H9 (cell line): Measurements from ENCODE around the gene MGAM2. TPM values are rescaled to one million over a fixed set of nuclear protein-coding genes. Genes with fewer than 3 reads are reported as not detected.

Experiments
- DNase-seq: peaks from one replicate; pipeline ENCODE4 v3.0.0-alpha.2; 2017
- H2AFZ ChIP-seq: one replicate; pipeline ENCODE4 v1.6.1; 2013; ENCODE audit warnings: mild to moderate bottlenecking, low read length, control low read depth, moderate library complexity
- H2AK5ac ChIP-seq: 2 replicates; pipeline ENCODE4 v1.6.1; 2013; ENCODE audit warnings: low read length, control low read depth, mixed read lengths; ENCODE audit not compliant: insufficient read length
- H2BK120ac ChIP-seq: one replicate; pipeline ENCODE4 v1.6.1; 2013; ENCODE audit warnings: low read depth, mild to moderate bottlenecking, low read length, control low read depth, inconsistent platforms; ENCODE audit not compliant: poor library complexity, severe bottlenecking
- H2BK12ac ChIP-seq: 2 replicates; pipeline ENCODE4 v1.6.1; 2013; ENCODE audit warnings: low read length, control low read depth, mixed read lengths, low read depth; ENCODE audit not compliant: insufficient read length
- H2BK15ac ChIP-seq: 2 replicates; pipeline ENCODE4 v1.6.1; 2013; ENCODE audit warnings: low read depth, low read length, control low read depth
- H2BK20ac ChIP-seq: one replicate; pipeline ENCODE4 v1.6.1; 2013; ENCODE audit warnings: low read depth, mild to moderate bottlenecking, low read length, control low read depth, inconsistent platforms; ENCODE audit not compliant: poor library complexity, severe bottlenecking
- H2BK5ac ChIP-seq: 2 replicates; pipeline ENCODE4 v1.6.1; 2013; ENCODE audit warnings: low read length, control low read depth, mixed read lengths; ENCODE audit not compliant: insufficient read length
- H3K14ac ChIP-seq: 2 replicates; pipeline ENCODE4 v1.6.1; 2013; ENCODE audit warnings: low read length, control low read depth; ENCODE audit not compliant: insufficient read depth
- H3K18ac ChIP-seq: 2 replicates; pipeline ENCODE4 v1.6.1; 2013; ENCODE audit warnings: low read depth, mild to moderate bottlenecking, mixed read lengths, low read length, control low read depth; ENCODE audit not compliant: insufficient read length
- H3K23ac ChIP-seq: 2 replicates; pipeline ENCODE4 v1.6.1; 2013; ENCODE audit warnings: low read length, control low read depth, mixed read lengths, low read depth; ENCODE audit not compliant: insufficient read length
- H3K23me2 ChIP-seq: 2 replicates; pipeline ENCODE4 v1.6.1; 2013; ENCODE audit warnings: low read depth, mild to moderate bottlenecking, mixed read lengths, low read length, control low read depth; ENCODE audit not compliant: insufficient read length, poor library complexity, severe bottlenecking
- H3K27ac ChIP-seq: 2 replicates; pipeline ENCODE4 v1.5.1; 2013; ENCODE audit warnings: low read length, control low read depth, mixed read lengths, low read depth; ENCODE audit not compliant: insufficient read length
- H3K27me3 ChIP-seq: 2 replicates; pipeline ENCODE4 v1.6.1; 2013; ENCODE audit warnings: low read length, control low read depth, inconsistent platforms; ENCODE audit not compliant: insufficient read depth
- H3K4ac ChIP-seq: 2 replicates; pipeline ENCODE4 v1.6.1; 2013; ENCODE audit warnings: low read depth, mild to moderate bottlenecking, control low read depth, inconsistent platforms, low read length, moderate library complexity
- H3K4me1 ChIP-seq: 2 replicates; pipeline ENCODE4 v1.6.1; 2013; ENCODE audit warnings: low read length, control low read depth, inconsistent platforms; ENCODE audit not compliant: insufficient read depth
- H3K4me2 ChIP-seq: 2 replicates; pipeline ENCODE4 v1.6.1; 2013; ENCODE audit warnings: low read length, control low read depth, mixed read lengths; ENCODE audit not compliant: insufficient read length, insufficient read depth
- H3K56ac ChIP-seq: 2 replicates; pipeline ENCODE4 v1.6.1; 2013; ENCODE audit warnings: low read depth, mild to moderate bottlenecking, mixed read lengths, low read length, control low read depth; ENCODE audit not compliant: insufficient read length
- H3K79me1 ChIP-seq: 2 replicates; pipeline ENCODE4 v1.6.1; 2013; ENCODE audit warnings: low read depth, mild to moderate bottlenecking, moderate library complexity, low read length, control low read depth, inconsistent platforms; ENCODE audit not compliant: insufficient read depth, poor library complexity, severe bottlenecking
- H3K79me2 ChIP-seq: 2 replicates; pipeline ENCODE4 v1.6.1; 2013; ENCODE audit warnings: low read length, control low read depth, inconsistent platforms; ENCODE audit not compliant: insufficient read depth
- H3K9ac ChIP-seq: 2 replicates; pipeline ENCODE4 v1.6.1; 2013; ENCODE audit warnings: low read length, control low read depth, mixed read lengths; ENCODE audit not compliant: insufficient read length; ENCODE audit errors: extremely low read depth
- H3K9me3 ChIP-seq: one replicate; pipeline ENCODE4 v1.6.1; 2013; ENCODE audit warnings: low read depth, low read length, inconsistent platforms; ENCODE audit not compliant: control insufficient read depth
- H3T11ph ChIP-seq: one replicate; pipeline ENCODE4 v1.6.1; 2013; ENCODE audit warnings: mild to moderate bottlenecking, low read length, control low read depth, inconsistent platforms
- H4K20me1 ChIP-seq: one replicate; pipeline ENCODE4 v1.6.1; 2013; ENCODE audit not compliant: control insufficient read depth, insufficient read length, insufficient read depth
- H4K5ac ChIP-seq: 2 replicates; pipeline ENCODE4 v1.6.1; 2013; ENCODE audit warnings: low read depth, mild to moderate bottlenecking, mixed read lengths, low read length, control low read depth; ENCODE audit not compliant: insufficient read length
- H4K8ac ChIP-seq: replicated peaks from 2 replicates; pipeline ENCODE4 v1.6.1; 2013; ENCODE audit warnings: low read length, control low read depth, mixed read lengths, low read depth; ENCODE audit not compliant: insufficient read length
- H4K91ac ChIP-seq: 2 replicates; pipeline ENCODE4 v1.6.1; 2013; ENCODE audit warnings: low read depth, mild to moderate bottlenecking, moderate library complexity, mixed read lengths, low read length, control low read depth; ENCODE audit not compliant: insufficient read length
- H3K27ac Mint-ChIP-seq, 3 experiments: 2 replicates in 2 of 3; 3 replicates in 1 of 3; pipeline ENCODE4 v1.8.0; 2020 to 2021; ENCODE audit warnings: mixed read lengths in 3 of 3, mild to moderate bottlenecking in 1 of 3, moderate library complexity in 1 of 3
- H3K27me3 Mint-ChIP-seq: 2 replicates; pipeline ENCODE4 v1.8.0; 2021; ENCODE audit warnings: low read depth, mild to moderate bottlenecking, moderate library complexity, mixed read lengths
- H3K36me3 Mint-ChIP-seq, 3 experiments: 2 replicates in 2 of 3; 3 replicates in 1 of 3; pipeline ENCODE4 v1.8.0; 2020 to 2021; ENCODE audit warnings: low read depth in 3 of 3, mixed read lengths in 3 of 3; ENCODE audit not compliant: insufficient read depth in 1 of 3
- H3K4me1 Mint-ChIP-seq, 2 experiments: 2 replicates each; pipeline ENCODE4 v1.8.0; 2020; ENCODE audit warnings: mixed read lengths in 2 of 2
- H3K4me3 Mint-ChIP-seq, 2 experiments: 2 replicates in 1 of 2; 3 replicates in 1 of 2; pipeline ENCODE4 v1.8.0; 2020 to 2021; ENCODE audit warnings: mild to moderate bottlenecking in 2 of 2, mixed read lengths in 2 of 2, moderate library complexity in 1 of 2
- H3K9me3 Mint-ChIP-seq, 2 experiments: 2 replicates in 1 of 2; 3 replicates in 1 of 2; pipeline ENCODE4 v1.8.0; 2020; ENCODE audit warnings: mild to moderate bottlenecking in 2 of 2, mixed read lengths in 2 of 2, moderate library complexity in 1 of 2
- WGBS: extraction: QIAGEN DNeasy Blood & Tissue Kit; methylation state at CpG from one replicate; pipeline ENCODE4 v1.1.7; 2013; ENCODE audit warnings: missing lambda C conversion rate, low lambda C conversion rate, mixed read lengths; ENCODE audit not compliant: insufficient read length; ENCODE audit errors: extremely low coverage; 5-methylcytosine and 5-hydroxymethylcytosine counted together
- total RNA-seq: library from RNA; stranded (reverse); gene quantifications from 2 replicates; pipeline ENCODE4 v1.2.1, GENCODE V29; 2021
- TF ChIP-seq, protein P1 (sequence below): fragments of 200-600 bp; sonication (generic); conservative IDR thresholded peaks from 3 replicates; pipeline ENCODE4 v1.8.0; 2021; ENCODE audit warnings: antibody characterized with exemption, mild to moderate bottlenecking

The MGAM2 gene
- total RNA-seq, 1 experiment from 2014 or later = not detected

DNA sequence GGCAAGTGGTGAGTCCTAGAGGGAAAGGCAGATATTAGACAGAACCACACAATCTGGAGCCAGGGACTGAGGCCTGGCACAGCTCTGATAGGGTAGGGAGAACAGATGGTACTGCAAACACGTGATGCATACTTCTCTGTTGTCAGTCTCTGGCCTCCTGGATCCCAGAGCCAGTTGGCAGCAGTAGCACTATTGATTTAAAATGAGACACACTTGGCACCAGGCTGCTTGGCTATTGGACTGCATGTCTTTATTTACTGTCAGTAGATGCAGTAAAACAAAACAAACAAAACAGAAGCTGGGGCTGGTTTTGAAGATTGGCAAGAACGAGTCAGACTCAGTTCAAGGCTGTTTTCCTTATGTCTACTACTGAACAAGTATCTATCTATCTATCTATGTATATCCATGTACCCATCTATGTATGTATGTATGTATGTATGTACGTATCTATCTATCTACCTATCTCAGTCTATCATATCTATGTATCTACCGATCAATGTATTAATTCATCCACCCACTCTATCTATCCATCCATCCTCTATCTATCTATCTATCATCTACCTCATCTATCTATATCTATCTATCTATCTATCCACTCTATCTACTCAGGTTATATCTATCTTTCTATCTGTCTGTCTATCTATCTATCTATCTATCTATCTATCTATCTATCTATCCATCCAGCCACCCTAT lies 23.4 kb upstream of the MGAM2 start:
- Histone ChIP-seq H3K23me2 (no peaks in the 10 kb centered on the region), H3K79me1 (no peaks in the 10 kb centered on the region), H2BK5ac (no peak overlapping the region), H3K14ac (no peak overlapping the region), H3K9me3 (no peaks in the 10 kb centered on the region), H2BK12ac (no peak overlapping the region), H3K4ac (no peak overlapping the region), H3K18ac (no peak overlapping the region), H4K5ac (no peak overlapping the region), H4K20me1 (no peaks in the 10 kb centered on the region), H2AK5ac (no peak overlapping the region), H3K4me1 (no peaks in the 10 kb centered on the region), H3K27me3 (no peaks in the 10 kb centered on the region), H3K56ac (no peak overlapping the region), H3K4me2 (no peak overlapping the region), H2AFZ (no peak overlapping the region), H3K9ac (no peak overlapping the region), H2BK20ac (no peak overlapping the region), H2BK120ac (no peak overlapping the region), H4K91ac (no peak overlapping the region), H3T11ph (no peak overlapping the region), H2BK15ac (no peak overlapping the region), H4K8ac (no peak overlapping the region), H3K27ac (no peak overlapping the region), H3K79me2 (no peaks in the 10 kb centered on the region), H3K23ac (no peak overlapping the region)
- DNase-seq = no peak
- Mint-ChIP-seq H3K27me3 (no peaks in the 10 kb centered on the region; the same call in 1 of the 2 replicates), H3K9me3 (no peaks in the 10 kb centered on the region), H3K4me3 (no peak overlapping the region), H3K36me3 (no peaks in the 10 kb centered on the region), H3K27ac (no peak overlapping the region), H3K4me1 (no peaks in the 10 kb centered on the region)
- TF ChIP-seq, protein P1, sequence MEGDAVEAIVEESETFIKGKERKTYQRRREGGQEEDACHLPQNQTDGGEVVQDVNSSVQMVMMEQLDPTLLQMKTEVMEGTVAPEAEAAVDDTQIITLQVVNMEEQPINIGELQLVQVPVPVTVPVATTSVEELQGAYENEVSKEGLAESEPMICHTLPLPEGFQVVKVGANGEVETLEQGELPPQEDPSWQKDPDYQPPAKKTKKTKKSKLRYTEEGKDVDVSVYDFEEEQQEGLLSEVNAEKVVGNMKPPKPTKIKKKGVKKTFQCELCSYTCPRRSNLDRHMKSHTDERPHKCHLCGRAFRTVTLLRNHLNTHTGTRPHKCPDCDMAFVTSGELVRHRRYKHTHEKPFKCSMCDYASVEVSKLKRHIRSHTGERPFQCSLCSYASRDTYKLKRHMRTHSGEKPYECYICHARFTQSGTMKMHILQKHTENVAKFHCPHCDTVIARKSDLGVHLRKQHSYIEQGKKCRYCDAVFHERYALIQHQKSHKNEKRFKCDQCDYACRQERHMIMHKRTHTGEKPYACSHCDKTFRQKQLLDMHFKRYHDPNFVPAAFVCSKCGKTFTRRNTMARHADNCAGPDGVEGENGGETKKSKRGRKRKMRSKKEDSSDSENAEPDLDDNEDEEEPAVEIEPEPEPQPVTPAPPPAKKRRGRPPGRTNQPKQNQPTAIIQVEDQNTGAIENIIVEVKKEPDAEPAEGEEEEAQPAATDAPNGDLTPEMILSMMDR = no peak
- WGBS = no CpG with 5 or more reads among the region's 4 CpGs
